Mucosa of rectum (tissue), 2 donors: ENCODE results near the gene C4orf50.

Experiments
- H3K27ac ChIP-seq, 2 donors: one replicate each; pipeline ENCODE4 v1.7.0; 2013; ENCODE audit warnings: inconsistent platforms in 2 of 2, low read depth in 2 of 2, low read length in 2 of 2
- H3K27me3 ChIP-seq, 2 donors: one replicate each; pipeline ENCODE4 v1.7.0; 2013; ENCODE audit warnings: low read length in 2 of 2; ENCODE audit not compliant: control insufficient read depth in 2 of 2, insufficient read depth in 2 of 2
- H3K36me3 ChIP-seq, 2 donors: one replicate each; pipeline ENCODE4 v1.7.0; 2013; ENCODE audit warnings: low read length in 2 of 2; ENCODE audit not compliant: control insufficient read depth in 2 of 2, insufficient read depth in 2 of 2
- H3K4me1 ChIP-seq, 2 donors: one replicate each; pipeline ENCODE4 v1.7.0; 2013; ENCODE audit warnings: low read length in 2 of 2, mild to moderate bottlenecking in 1 of 2; ENCODE audit not compliant: control insufficient read depth in 2 of 2, insufficient read depth in 2 of 2
- H3K4me3 ChIP-seq, 2 donors: one replicate each; pipeline ENCODE4 v1.7.0; 2013; ENCODE audit warnings: low read length in 2 of 2
- H3K9ac ChIP-seq, 2 donors: one replicate each; pipeline ENCODE4 v1.7.0; 2013; ENCODE audit warnings: low read length in 2 of 2, low read depth in 1 of 2, mild to moderate bottlenecking in 1 of 2
- H3K9me3 ChIP-seq, 2 donors: one replicate each; pipeline ENCODE4 v1.7.0; 2013; ENCODE audit warnings: low read length in 2 of 2; ENCODE audit not compliant: control insufficient read depth in 2 of 2
- donor health status: healthy.
- donor health status: Normal muscosa, but diverticular disease.

Gene C4orf50

DNA sequence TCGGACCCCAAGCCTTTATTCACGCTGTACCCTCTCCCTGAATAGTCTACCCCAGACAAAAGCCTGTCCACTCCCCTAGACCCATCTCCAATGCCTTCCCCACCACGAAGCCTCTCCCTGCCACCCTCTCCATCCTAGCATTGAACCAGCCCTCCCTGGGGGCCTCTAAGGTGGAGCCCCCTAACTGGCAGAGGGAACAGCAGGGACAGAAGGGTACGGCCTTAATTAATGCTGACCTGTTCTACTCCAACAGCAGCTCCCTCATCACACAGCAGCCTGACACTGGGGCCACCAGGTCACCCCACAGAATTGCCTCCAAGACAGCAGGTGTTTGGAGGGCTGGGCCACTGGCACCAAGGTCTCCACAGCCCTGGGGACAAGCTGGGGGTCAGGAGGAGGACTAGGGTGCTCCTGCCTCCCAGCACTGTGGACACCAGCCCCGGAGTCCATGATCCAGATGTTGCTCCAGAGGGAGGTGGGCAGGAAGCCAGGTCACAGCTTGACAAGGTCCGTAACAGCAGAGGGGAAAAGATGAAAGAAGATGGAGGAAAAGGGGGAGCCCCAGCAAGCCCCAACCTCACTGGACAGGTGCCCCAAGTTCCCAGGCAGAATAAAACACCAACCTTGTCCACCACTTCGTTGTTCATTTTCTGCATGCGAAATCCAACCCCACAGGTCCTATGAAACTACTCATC lies 129.1 kb downstream of the C4orf50 start:
- H3K4me3 ChIP-seq: no peak overlapping the region
- peaks cover 33 to 35% of the 10 kb centered on the region in 2 donors for H3K27me3 ChIP-seq
- no peaks in the 10 kb centered on the region for H3K4me1 ChIP-seq
- no peak overlapping the region for H3K27ac ChIP-seq
- H3K9ac ChIP-seq: no peak overlapping the region
- H3K36me3 ChIP-seq: no peaks in the 10 kb centered on the region
- H3K9me3 ChIP-seq: no peaks in the 10 kb centered on the region

DNA sequence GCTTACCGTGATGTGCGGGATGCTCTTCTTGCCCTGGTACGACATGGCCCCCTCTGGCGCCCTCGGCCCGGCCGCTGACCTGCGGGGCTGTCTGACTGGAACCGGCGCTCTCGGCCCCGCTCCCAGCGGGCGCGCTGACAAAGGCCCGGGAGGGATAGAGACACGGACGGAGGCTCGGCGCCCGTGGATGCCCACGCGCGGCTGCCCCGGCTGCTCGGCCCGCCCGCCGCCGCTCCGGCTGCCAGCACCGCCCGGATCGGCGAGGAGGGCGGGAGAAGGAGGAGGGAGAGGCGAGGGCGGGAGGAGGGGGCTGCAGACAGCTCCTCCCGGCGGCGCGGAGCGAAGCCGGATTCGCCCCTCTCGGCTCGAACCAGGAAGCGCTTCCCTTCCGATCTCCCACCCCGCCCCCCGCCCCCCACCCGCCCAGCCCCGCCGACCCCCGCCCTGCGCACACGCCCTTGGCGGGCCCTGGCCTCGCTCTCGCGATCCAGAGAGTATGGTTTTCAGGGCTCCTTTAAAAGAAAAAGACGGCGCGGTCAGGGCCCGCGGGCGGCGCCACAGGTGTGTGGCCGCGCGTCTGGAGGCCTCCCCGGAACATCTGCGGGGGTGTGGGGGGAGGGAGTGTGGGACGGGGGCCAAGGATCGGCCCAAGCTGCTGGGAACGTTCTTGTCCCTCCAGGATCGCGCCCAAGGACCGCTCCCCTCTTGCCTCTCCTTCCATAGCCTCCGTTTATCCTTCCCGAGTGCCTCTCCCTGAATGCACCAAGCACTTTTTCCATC lies 129.8 kb downstream of the C4orf50 start:
- no peak overlapping the region for H3K27ac ChIP-seq
- peaks cover 30 to 31% of the 10 kb centered on the region in 2 donors for H3K27me3 ChIP-seq
- H3K4me3 ChIP-seq: peak overlapping the region in 1 of 2 donors; percentile 16
- no peak overlapping the region for H3K9ac ChIP-seq
- H3K9me3 ChIP-seq: no peaks in the 10 kb centered on the region
- no peaks in the 10 kb centered on the region for H3K36me3 ChIP-seq
- H3K4me1 ChIP-seq: no peaks in the 10 kb centered on the region

GRCh38 chr4:5887361-5888221 lies 130.6 kb downstream of the C4orf50 start:
- Histone ChIP-seq H3K4me3 (peak overlapping the region; percentile 13 to 16), H3K27ac (no peak overlapping the region), H3K27me3 (peaks cover 29% of the 10 kb centered on the region in 2 donors), H3K4me1 (no peaks in the 10 kb centered on the region), H3K36me3 (no peaks in the 10 kb centered on the region), H3K9me3 (no peaks in the 10 kb centered on the region), H3K9ac (no peak overlapping the region)

DNA sequence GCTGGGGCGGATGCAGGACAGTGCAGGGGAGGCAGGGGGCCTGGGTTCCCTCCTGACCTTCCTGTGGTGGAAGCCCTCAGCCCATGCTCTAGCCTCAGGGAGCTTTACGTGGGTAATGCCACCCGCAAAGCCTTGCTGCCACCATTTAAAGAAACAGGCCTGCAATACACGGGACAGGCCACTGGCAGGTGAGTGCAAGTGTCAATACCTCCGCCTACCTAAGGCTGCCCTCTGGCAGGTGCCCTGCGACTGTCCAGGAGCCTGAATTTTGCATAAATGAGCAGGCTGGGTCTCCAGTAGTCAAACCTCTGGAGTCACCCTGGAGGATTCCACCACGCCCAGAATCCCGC lies 131.2 kb downstream of the C4orf50 start:
- Histone ChIP-seq H3K9ac (no peak overlapping the region), H3K4me3 (no peak overlapping the region), H3K27ac (no peak overlapping the region), H3K36me3 (no peaks in the 10 kb centered on the region), H3K4me1 (no peaks in the 10 kb centered on the region), H3K27me3 (peaks cover 29% of the 10 kb centered on the region in 2 donors), H3K9me3 (no peaks in the 10 kb centered on the region)

DNA sequence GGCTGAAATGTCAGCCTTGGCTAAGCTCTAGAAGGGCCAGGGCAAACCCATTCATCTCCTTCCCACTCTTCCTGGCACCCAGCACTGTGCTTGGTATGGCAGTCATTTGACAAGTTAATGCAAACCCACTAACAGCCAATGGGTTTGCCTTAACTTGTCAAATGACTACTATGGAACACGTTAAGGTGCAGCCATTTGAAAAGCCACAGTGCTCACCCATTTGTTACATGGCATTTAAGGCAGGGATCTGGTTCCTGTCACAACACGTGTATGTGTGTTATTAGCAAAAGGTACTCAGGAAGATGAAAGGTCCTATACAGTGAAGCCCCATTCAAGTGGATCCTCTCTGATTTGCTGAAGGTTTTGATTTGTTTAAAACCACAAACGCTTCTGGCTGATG lies 132.5 kb downstream of the C4orf50 start:
- Histone ChIP-seq H3K36me3 (no peaks in the 10 kb centered on the region), H3K9ac (no peak overlapping the region), H3K27ac (no peak overlapping the region), H3K9me3 (no peaks in the 10 kb centered on the region), H3K4me3 (no peak overlapping the region), H3K27me3 (peaks cover 19 to 27% of the 10 kb centered on the region in 2 donors), H3K4me1 (no peaks in the 10 kb centered on the region)

- H3K4me1 ChIP-seq: no peaks in the 10 kb centered on the region
- peaks cover 12 to 20% of the 10 kb centered on the region in 2 donors for H3K27me3 ChIP-seq
Observed at GRCh38 chr4:5884796-5885195, 133.4 kb downstream of the C4orf50 start.

DNA sequence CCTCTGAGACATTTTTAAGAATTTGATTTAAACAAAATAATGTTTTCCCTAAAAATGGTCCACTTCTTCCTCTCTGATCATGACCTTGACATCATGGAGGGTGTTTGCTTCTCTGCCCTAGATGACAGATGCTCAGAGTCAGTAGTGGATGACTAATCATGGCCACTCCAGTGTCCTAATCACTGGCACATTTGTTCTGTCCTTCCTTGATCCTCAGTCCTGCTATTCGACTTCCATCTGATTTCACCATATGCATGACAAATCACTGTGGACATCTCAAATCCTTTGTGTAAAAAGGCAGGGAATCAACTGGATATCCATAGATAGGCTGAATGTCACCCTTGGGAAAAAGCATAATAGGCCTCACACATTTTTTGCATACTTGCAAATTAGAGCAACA lies 134.3 kb downstream of the C4orf50 start:
- H3K27me3 ChIP-seq: peaks cover 3 to 11% of the 10 kb centered on the region in 2 donors
- no peak overlapping the region for H3K9ac ChIP-seq
- no peak overlapping the region for H3K27ac ChIP-seq
- no peaks in the 10 kb centered on the region for H3K36me3 ChIP-seq
- no peaks in the 10 kb centered on the region for H3K4me1 ChIP-seq
- no peaks in the 10 kb centered on the region for H3K9me3 ChIP-seq
- no peak overlapping the region for H3K4me3 ChIP-seq

More at GRCh38 chr4:5884796-5885195, 133.4 kb downstream of the C4orf50 start:
- Histone ChIP-seq H3K4me3 (no peak overlapping the region), H3K27ac (no peak overlapping the region), H3K9me3 (no peaks in the 10 kb centered on the region), H3K36me3 (no peaks in the 10 kb centered on the region), H3K9ac (no peak overlapping the region)

- Histone ChIP-seq H3K9ac (no peak overlapping the region), H3K27me3 (peaks cover 0 to 9% of the 10 kb centered on the region in 2 donors), H3K4me1 (no peaks in the 10 kb centered on the region), H3K9me3 (no peaks in the 10 kb centered on the region), H3K27ac (no peak overlapping the region), H3K36me3 (no peaks in the 10 kb centered on the region), H3K4me3 (no peak overlapping the region)
Observed at GRCh38 chr4:5882947-5883346, 135.3 kb downstream of the C4orf50 start.

DNA sequence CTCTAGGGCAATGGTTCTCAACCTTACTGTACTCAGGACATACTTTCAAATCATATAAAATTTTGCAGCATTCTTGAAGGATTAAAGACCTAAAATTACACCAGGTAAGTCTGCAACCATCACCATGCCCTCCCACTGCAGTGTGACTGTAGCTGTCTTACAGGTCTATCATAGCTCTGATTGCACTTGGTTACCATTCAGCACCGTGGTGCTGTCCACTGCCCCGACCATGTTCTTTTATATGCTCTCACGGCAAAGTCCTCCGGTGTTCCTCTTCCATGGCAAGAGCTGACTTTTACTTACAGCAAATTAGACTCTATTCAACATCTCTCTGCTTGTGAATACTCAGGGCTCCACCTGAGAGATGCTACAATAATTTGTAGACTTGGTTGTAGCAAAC lies 136.9 kb downstream of the C4orf50 start:
- Histone ChIP-seq H3K4me3 (no peak overlapping the region), H3K27me3 (peaks cover 0 to 3% of the 10 kb centered on the region in 2 donors), H3K4me1 (no peaks in the 10 kb centered on the region), H3K36me3 (no peaks in the 10 kb centered on the region), H3K27ac (no peak overlapping the region), H3K9ac (no peak overlapping the region), H3K9me3 (no peaks in the 10 kb centered on the region)

DNA sequence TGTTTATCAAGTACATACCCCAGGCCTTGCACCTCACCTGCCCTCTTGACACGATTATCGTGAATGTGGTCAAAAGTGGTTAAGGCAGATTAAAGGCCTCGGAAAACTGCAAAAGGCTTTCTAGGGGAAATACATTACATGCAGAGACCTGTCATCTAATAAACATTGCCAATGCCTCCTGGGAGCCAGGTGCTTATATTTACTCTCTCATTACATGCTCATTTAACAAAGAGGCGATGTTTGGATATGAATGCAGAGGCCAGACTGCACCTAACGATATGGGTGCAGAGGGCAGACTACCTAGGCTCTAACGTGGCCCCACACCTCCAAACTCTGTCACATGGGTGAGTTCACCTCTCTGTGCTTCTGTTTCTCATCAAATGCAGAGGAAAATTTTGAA lies 139.9 kb downstream of the C4orf50 start:
- no peaks in the 10 kb centered on the region for H3K27me3 ChIP-seq
- H3K36me3 ChIP-seq: no peaks in the 10 kb centered on the region
- no peaks in the 10 kb centered on the region for H3K9me3 ChIP-seq
- no peaks in the 10 kb centered on the region for H3K4me1 ChIP-seq
- no peak overlapping the region for H3K4me3 ChIP-seq
- H3K27ac ChIP-seq: no peak overlapping the region
- H3K9ac ChIP-seq: no peak overlapping the region
